AG04449 (cell line): Measurements from ENCODE around the gene SOX5.

ENCODE experiments used
- CTCF ChIA-PET: fragments of 350-600 bp; formaldehyde crosslinking; extraction: SDS; loops from one replicate; lab custom pipeline; 2021; ENCODE audit warnings: antibody characterized with exemption; lab: Yijun Ruan, JAX
- POLR2A ChIA-PET: fragments of 400-600, 350-600 bp; formaldehyde crosslinking; extraction: SDS; loops from one replicate; lab custom pipeline; 2020; ENCODE audit warnings: antibody characterized with exemption, inconsistent platforms; lab: Yijun Ruan, JAX
- DNase-seq: peaks from one replicate; pipeline ENCODE4 v3.0.0-alpha.2; 2010; ENCODE audit warnings: low read depth, low spot score
- H3K4me3 ChIP-seq: 2 replicates; pipeline ENCODE4 v1.5.1; 2011; ENCODE audit warnings: low read depth, mild to moderate bottlenecking, control low read depth, low read length
- TF ChIP-seq, protein P1 (sequence below): IDR thresholded peaks from one replicate; pipeline ENCODE4 v1.5.1; 2011; ENCODE audit warnings: mild to moderate bottlenecking, moderate library complexity, low read length, control low read depth, inconsistent platforms; ENCODE audit not compliant: insufficient read depth; ENCODE audit errors: missing control alignments

The SOX5 gene

GRCh38 chr12:23699031-23699430 lies 250.4 kb downstream of the SOX5 start:
- POLR2A ChIA-PET = no interaction called here

GRCh38 chr12:23694920-23695319 lies 254.6 kb downstream of the SOX5 start:
- ChIA-PET POLR2A (no interaction called here), CTCF (no interaction called here)
- no peak for DNase-seq
- TF ChIP-seq, protein P1, sequence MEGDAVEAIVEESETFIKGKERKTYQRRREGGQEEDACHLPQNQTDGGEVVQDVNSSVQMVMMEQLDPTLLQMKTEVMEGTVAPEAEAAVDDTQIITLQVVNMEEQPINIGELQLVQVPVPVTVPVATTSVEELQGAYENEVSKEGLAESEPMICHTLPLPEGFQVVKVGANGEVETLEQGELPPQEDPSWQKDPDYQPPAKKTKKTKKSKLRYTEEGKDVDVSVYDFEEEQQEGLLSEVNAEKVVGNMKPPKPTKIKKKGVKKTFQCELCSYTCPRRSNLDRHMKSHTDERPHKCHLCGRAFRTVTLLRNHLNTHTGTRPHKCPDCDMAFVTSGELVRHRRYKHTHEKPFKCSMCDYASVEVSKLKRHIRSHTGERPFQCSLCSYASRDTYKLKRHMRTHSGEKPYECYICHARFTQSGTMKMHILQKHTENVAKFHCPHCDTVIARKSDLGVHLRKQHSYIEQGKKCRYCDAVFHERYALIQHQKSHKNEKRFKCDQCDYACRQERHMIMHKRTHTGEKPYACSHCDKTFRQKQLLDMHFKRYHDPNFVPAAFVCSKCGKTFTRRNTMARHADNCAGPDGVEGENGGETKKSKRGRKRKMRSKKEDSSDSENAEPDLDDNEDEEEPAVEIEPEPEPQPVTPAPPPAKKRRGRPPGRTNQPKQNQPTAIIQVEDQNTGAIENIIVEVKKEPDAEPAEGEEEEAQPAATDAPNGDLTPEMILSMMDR = no peak
- H3K4me3 ChIP-seq = no peak overlapping the region

More at GRCh38 chr12:23699031-23699430, 250.4 kb downstream of the SOX5 start:
- no peak overlapping the region for H3K4me3 ChIP-seq
- DNase-seq = no peak
- CTCF ChIA-PET = no interaction called here
- TF ChIP-seq, protein P1 = no peak

GRCh38 chr12:23694307-23694706 lies 255.2 kb downstream of the SOX5 start:
- ChIA-PET CTCF (no interaction called here), POLR2A (no interaction called here)
- TF ChIP-seq, protein P1 = no peak
- H3K4me3 ChIP-seq = no peak overlapping the region
- no peak for DNase-seq

DNA sequence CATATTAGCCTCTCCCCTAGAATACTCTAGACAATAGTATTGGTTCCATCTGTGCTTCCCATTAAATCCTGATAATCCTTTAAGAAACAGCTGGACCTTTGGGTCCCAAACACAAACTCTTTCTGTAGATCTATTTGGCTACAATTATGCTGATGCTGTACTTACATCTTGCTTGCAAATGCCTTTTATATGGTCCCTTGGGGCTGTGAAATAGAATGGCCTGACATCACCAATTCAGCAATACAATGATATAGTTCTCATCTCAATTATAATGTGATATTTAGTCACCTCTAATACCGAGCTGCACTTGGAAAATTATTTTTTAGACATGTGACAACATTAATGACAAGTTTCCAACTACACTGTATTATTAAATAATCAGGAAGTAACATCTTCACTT lies 261.5 kb downstream of the SOX5 start:
- TF ChIP-seq, protein P1 = no peak
- DNase-seq = no peak
- ChIA-PET POLR2A (no interaction called here), CTCF (no interaction called here)
- H3K4me3 ChIP-seq = no peak overlapping the region

- no peak for DNase-seq
- TF ChIP-seq, protein P1 = no peak
- H3K4me3 ChIP-seq = no peak overlapping the region
- POLR2A ChIA-PET = no interaction called here
- CTCF ChIA-PET = no interaction called here
These were observed 263.4 kb downstream of the SOX5 start for GRCh38 chr12:23686095-23686494.

GRCh38 chr12:23684121-23684520 lies 265.3 kb downstream of the SOX5 start:
- TF ChIP-seq, protein P1 = no peak
- no peak overlapping the region for H3K4me3 ChIP-seq
- no peak for DNase-seq
- ChIA-PET CTCF (no interaction called here), POLR2A (no interaction called here)
